Measurements from ENCODE around the gene KRTAP10-5. TPM values are rescaled to one million over a fixed set of nuclear protein-coding genes. Genes with fewer than 3 reads are reported as not detected.
"Not testable (repeated sequence)": the region's sequence is repeated elsewhere in the genome, so short reads cannot be mapped to it uniquely, and the experiment has no call there.

KRTAP10-5 gene
- total RNA-seq, 1 donor from 2014 or later = not detected

DNA sequence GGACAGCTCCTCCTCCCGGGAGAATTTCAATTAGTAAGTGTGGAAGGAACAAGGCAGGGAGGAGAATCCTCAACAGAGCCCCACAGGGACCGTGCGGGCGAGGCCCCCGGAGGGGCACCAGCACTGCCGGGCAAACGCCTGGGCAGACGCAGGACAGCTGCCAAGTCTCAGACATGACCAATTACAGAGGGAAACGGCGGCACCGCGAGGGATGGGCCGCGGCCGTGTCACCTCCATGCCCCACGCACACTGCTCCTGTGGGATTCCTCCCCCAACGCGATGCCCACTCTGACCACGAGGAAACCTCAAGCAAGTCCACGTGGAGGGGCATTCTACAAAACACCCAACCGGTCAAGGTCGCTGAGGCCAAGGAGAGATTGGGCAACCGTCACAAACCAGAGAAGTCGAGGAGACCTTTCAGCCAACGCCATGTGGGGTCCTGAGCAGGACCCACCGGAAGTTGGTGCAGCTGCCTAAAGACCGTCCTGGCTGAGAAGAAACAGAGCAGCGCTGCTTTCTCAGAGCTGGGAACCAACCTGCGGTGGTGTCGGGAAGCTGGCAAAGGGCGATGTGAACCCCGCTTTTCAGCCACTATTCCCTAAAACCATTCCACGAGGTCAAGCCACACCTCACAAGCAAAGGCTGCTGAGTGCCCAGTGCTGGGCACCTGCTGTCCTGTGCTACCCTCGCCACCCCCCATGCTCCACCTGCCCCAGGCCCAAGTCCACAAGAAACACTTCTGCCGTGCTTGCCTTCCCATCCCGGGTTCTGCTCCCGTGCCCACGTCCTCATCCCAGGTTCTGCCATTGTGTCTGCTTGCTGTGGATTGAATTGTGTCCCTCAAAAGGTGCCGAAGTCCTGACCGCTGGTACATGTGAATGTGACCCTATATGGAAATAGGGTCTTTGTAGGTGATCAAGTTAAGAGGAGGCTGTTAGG is 8.3 kb downstream of the KRTAP10-5 start:
- DNase-seq (ENCODE audit: low read depth in 2 of 2) = no peak

DNA sequence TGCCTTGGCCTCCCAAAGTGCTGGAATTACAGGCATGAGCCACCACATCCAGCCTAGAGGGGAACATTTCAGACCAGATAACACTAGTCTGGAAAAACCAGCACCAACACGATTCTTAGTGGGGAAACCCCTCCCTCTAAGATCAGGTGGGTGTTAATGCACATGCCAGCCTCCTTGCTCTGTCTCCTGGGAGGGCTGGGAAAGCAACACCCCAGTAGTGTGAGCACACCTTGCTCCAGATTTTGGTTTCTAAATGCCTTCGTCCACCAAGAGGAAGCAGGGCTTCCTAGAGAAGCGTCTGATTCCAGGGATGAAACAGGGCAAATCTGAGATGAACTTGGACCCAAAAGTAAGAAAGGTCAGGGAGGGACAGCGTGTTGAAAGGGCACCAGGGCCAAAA is 9.1 kb downstream of the KRTAP10-5 start:
- DNase-seq (ENCODE audit: low read depth in 2 of 2) = no peak

DNA sequence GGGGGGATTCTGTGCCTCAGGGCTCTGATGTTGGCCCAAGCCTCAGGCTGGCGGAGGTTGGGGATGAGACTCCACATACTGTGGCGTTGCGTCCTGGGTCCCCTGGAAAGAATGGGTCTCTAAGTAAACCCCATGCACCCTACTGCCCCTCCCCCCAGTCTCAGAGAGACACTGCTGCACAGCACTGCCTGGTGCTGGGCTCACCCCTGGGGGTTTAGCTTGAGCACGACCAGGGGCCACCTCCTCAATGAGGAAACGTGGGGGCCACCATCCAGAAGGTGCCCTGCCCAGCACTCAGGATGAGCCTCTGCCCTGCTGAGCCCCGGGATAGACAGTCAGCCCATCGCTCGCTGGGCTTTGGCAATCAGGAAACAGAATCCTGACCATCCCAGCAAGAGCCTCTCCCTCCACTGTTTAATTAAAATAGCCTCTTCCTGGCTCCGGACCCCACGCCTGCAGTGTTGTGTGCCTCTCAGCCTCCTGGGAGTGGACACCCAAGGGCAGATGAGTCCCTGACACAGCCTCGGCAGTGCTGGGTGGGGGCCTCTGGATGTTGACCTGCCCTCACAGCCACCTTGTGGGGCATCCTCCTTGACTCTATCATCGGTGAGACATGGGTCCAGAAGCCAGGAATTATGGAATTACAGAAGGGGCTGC is 10.4 kb downstream of the KRTAP10-5 start:
- no peak for DNase-seq (ENCODE audit: low read depth in 2 of 2)

DNA sequence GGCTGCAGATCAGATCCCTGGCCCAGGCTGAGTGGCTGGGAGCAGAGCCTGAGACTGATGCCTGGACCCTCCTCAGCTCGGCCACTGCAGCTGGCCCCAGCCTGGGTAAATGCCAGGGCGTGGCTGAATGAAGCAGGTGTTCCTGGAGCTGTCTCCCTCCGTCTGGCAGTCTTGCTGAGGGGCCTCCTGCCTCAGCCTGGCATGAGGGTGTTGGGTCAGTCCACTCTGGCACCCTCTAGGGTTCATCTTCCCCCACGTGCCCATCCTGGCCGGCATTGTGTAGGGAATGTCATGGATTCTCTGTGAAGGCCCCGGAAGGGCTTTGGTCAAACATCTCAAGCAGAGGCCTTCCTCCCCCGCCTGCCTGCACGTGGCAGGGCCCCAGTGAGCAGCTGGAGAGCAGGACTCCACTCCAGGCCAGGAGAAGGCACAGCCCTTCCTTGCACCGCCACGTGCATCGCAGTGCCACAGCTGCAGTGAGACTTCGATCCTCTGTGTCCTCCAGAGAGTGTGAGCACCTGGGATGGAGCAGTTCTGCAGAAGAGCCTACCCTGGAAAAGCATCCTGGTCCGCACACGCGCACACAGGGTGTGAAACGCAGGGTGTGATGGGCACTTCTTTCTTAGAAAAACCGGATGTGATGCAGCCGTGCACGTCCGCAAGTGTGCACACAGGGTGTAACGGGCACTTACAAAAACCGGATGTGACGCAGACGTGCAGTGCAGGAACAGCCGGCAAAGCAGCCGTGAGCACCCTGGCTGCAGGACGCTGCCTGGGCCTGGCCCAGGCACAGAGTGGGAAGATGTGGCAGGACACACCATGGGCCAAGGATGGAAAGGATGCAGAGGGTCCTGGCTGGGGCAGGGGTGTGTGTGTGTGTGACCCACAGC is 11.5 kb downstream of the KRTAP10-5 start:
- DNase-seq (ENCODE audit: low read depth in 2 of 2) = no peak

DNA sequence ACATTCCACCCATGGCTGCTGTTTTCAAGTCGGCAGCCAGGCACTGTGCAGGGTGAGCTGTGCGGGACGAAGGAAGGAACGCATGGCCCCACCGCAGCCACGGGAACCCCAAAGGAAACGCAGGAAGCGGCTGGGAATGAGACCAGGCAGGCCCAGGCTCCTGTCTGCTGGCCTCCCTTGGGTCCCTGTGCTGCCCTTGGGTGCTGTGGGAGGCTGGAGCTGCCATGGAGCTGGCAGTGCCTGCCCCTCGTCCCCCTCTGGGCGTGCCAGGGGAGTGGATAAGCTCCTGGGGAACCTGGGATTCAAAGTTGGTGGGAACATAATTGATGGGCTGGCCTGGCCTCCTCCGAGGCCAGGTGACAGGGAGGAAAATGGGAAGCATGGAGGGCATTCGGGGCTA is 12.1 kb downstream of the KRTAP10-5 start:
- DNase-seq (ENCODE audit: low read depth in 2 of 2) = no peak

DNA sequence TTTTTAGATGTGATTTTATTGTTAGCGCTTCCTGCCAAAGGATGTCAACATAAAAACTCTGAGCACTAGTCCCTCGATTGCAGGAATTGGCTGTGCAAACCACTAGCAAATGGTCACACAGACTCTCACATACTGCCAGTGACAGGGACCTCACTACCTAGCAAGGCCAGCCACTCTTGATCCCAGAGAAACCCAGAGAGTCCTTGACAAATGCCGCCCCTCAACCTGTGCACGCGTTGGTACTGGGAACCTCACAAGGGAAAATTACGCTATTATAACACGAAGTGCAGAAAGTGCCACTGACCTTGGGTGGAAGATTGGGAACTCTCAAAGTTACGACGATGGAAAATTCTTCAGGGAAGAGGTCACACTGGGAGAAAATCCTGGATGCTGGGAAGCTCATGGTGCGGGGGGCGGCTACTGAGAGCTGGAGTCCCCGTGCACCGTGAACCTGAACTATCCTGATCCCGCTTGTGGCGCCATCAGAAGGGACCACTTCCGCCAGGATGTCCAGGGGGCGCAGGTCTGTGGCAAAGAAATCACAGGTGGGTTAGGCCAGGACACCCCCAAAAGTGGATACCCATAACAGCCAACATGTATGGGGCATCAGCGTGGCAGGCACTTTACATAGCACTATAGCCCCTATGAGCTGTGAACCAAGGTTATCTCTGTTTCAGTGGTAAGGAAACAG is 12.8 kb downstream of the KRTAP10-5 start:
- DNase-seq (ENCODE audit: low read depth in 2 of 2) = no peak

DNA sequence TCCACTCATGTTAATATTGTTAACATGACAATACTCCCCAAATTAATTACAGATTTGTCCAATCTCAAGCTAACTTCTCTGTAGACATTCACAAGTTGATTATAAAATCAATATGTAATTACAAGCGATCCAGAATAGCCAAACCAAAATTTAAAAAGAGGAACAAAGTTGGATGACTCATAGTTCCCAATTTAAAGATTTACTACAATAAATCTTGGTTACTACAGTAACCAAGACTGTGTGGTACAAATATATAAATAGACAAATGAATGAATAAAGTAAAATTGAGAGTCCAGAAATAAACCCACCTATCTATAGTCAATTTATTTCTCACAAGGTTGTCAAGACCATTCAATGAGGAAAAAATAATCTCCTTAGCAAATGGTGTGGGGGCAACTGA is 14.0 kb downstream of the KRTAP10-5 start:
- no peak for DNase-seq (ENCODE audit: low read depth in 2 of 2)

DNA sequence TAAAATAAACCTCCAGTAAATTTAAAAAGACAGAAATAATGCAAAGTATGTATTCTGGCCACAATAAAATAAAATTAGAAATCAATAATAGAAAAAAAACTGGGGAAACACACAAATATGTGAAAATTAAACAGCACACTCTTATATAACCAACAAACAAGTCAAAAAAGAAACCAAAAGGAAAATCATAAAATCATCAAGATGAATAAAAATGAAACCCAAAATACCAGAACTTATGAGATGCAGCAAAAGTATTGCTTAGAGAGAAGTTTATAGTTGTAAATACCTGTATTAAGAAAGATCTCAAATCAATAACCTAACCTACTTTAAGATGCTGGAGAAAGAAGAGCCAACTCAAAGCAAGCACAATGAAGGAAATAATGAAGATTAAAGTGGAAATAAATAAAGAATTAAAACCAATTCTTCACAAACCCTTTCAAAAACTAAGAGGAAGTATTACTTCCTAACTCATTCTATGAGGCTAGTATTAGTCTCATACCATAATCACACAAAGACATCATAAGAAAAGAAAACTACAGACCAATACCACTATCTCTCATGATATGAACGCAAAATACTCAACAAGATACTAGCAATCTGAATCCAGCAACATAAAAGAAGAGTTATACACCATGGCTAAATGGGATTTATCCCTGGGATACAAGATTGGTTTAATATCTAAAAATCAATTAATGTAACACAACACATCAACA is 15.4 kb downstream of the KRTAP10-5 start:
- no peak for DNase-seq (ENCODE audit: low read depth in 2 of 2)

DNA sequence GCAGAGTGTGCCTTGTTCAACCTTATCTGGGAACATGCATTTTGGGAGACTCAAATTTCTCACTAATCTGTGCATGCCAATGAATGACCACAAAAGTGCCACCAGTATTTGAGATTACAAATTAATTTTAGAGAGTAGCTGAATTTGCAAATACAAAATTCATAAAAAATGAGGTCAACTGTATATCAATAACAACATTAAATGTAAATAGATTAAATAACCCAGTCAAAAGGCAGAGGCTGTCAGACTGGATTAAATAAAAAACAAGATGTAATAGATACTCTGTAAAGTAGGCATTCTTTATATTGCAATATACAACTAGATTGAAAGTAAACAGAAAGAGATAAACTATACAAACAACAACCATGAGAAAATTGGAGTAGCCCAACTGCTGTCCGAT is 16.3 kb downstream of the KRTAP10-5 start:
- no peak for DNase-seq (ENCODE audit: low read depth in 2 of 2)

DNA sequence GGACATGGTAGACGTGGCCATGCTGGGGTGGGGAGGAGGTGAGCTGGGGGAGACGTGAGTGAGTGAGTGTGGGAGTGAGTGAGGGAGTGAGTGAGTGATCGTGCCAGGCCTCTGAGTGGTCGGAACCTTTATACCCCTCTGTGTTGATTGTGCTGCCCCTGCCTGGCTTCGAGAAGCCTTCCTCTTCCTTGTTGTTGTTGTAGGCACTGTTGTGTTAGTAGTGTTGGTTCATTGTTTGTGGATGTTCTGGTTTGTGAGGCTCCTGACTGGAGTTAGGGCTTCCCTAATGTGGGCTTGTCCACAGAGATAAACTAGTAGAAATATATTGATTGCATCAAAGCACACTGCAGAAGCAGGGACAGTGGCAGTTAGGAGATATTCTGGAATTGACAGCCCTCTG is 21.7 kb downstream of the KRTAP10-5 start, which contains the start of gene KRTAP10-3:
Gene KRTAP10-3, minus strand, starts transcription at position 101 of the 400 bp plus-strand sequence. Its CDS starts 80 bp downstream, at position 21.
- DNase-seq (ENCODE audit: low read depth in 2 of 2) = no peak

DNA sequence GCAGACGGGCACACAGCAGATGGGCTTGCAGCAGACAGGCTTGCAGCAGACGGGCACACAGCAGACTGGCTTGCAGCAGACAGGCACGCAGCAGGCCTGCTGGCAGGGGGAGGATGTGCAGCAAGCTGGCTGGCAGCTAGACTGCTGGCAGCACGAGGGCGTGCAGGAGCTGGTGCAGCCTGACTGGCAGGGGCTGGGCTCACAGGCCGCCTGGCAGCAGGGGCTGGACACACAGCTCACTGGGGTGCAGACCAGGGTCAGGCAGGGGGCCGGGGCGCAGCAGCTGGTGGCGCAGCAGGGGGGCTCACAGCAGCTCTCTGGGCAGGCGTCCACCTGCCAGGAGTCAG is 22.1 kb downstream of the KRTAP10-5 start:
- not testable (repeated sequence) for DNase-seq (ENCODE audit: low read depth in 2 of 2)

DNA sequence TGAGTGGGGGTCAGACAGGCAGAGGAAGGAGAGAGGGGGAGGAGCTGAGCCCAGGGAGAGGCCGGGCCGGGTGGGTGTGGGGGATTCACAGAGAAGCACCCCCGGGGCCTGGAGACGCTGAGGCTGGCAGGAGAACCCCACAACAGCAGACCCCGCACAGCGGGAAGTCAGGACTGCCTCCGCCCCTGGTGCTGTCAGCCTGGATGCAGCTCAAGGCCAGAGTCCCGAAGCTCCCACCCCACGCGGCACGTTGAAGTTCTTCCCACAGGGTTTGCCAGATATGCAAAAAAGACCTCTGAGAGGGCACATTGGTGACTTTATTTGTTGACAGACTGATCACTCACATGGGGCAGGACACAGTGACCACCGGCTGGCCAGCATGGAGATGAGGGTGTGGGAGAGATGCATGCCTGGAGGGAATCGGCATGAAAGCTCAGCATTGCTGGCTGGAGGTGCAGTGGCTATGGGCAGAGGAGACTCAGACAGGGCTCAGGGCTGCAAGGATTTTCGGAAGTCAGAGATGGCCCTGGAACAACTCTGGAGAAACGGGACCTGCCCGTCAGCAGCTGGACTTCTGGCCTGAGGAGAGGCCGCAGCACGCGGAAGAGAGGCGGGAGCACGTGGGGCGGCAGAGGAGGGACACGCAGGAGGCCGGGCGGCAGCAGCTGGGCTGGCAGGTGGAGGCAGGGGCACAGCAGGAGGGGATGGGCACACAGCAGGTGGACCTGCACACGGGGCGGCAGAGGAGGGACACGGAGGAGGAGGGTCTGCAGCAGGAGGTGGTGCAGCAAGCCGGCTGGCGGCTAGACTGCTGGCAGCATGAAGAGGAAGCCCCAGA is 22.7 kb downstream of the KRTAP10-5 start:
- no peak for DNase-seq (ENCODE audit: low read depth in 2 of 2)

DNA sequence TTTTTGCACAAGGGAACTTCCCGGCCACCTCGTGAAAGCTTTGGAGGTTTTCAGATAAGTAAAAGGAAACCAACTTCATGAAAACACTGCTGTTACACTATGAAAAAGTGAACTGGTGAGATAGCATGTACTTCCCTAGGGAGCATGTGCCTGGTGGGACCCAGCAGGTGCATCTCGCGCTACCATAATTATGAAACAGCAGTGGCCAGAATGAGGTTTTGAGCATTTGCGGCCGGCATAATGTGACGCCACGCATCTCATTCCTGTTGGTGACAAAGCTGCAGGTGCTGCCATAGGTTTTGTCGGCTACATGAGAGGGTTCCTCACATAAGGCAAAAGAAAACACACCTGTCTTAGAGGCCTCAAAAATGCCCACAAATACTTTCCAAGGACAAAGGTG is 23.5 kb downstream of the KRTAP10-5 start:
- DNase-seq (ENCODE audit: low read depth in 2 of 2) = no peak

DNA sequence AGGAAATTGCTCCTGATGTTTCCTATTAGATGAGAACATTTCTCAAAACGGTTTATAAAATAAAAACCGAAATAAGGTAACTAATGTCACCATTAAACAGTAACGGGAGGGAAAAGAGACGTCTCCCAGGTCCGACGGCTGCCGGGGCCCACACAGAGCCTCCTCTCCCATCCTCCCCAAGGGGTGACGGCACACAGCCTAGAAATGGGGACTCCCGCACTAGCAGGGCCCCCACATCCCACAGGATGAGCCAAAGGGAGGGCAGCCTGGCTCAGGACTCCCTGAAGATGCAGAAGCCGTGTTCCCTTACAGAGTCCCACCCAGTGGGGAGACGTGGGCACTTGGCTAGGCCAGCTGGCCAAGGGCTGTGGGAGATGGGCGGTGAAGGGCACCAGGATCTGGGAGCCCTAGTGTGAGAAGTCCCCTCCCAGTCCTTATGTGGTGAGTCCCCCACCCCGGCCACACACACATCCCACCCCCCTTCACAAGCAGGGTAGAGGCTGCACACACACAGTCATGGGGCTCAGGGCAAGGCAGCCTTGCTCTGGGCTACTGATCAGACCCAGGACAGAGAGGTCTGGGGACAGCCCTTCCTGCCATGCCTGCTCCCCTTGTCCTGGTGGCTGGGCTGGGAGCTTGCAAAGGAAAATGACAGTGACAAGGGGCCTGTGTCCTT is 25.1 kb downstream of the KRTAP10-5 start:
- DNase-seq (ENCODE audit: low read depth in 2 of 2) = no peak

DNA sequence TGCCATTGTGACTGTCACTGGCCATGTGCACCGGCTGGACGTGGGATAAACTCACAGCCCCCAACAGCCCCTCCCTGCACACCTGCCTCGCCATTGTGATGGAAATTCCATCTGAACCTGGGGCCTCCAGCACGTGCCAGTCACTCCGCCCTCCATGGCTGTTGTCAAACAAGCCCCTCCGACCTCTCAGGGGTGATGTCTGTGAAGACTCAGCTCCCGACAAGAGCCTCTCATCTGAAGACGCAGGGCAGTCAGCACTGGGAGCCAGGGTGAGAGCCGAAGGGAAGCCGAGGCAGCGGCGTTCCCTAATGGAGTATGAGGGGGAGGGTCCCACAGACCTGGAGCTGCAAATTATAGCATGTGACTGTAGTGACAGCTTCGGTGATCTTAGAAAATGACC is 27.7 kb downstream of the KRTAP10-5 start:
- no peak for DNase-seq (ENCODE audit: low read depth in 2 of 2)

DNA sequence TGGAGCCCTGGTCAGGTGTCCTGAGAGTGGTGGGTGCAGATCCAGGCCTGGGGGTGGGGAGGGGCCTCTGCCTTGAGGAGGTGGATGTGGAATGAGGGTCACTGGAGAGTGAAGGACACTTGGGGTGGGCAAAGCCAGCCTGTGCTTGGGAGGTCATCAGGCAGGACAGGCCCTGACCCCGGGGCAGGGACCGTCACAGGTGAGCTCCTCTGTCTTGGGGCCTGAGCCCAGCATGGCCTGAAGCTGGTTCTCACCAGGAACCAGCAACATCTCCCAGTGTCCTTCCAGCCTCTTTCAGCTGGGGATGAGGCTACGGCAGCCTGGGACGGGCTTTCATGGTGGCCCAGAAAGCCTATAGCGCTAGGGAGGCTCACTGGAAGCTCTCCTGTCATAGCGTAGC is 28.3 kb downstream of the KRTAP10-5 start:
- DNase-seq (ENCODE audit: low read depth in 2 of 2) = no peak

DNA sequence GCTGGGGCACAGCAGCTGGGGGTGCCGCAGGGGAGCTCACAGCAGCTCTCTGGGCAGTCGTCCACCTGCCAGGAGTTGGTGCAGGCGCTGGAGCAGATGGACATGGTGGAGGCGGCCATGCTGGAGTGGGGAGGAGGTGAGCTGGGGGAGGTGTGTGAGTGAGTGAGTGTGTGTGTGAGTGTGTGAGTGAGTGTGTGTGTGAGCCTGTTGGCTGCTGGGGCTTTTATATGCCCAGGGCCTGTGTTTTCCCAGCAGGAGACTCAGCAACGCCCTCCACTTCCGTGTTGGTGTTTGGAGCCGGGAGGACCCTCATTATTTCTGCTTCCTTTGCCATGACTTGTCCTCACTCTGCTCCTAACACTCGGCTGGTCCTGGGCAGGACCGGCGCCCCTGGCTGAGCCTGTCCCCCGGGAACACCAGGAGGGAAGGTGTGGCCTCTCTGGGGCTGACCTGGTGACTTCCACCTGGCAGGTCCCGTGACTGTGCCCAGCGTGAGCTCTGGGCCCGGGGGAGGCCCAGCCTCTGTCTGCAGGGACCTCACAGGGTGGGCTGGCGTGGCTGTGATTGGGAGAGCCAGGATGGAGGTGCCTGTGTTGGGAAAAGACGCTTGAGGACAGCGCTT is 29.0 kb downstream of the KRTAP10-5 start, which contains the start of gene KRTAP10-2:
Gene KRTAP10-2, minus strand, starts transcription at position 166 of the 622 bp plus-strand sequence. Its CDS starts 47 bp downstream, at position 119.
- DNase-seq (ENCODE audit: low read depth in 2 of 2) = no peak

DNA sequence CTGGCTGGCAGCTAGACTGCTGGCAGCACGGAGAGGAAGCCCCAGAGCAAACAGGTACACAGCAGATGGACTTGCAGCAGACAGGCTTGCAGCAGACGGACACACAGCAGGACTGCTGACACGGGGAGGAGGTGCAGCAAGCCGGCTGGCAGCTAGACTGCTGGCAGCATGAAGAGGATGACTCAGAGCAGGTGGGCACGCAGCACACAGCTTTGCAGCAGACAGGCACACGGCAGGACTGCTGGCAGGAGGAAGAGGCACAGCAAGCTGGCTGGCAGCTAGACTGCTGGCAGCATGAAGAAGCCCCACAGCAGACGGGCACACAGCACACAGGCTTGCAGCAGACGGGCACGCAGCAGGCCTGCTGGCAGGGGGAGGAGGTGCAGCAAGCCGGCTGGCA is 29.6 kb downstream of the KRTAP10-5 start:
- no peak for DNase-seq (ENCODE audit: low read depth in 2 of 2)
